Uterus (tissue), 4 donors: Measurements from ENCODE around the gene GUCD1. TPM values are rescaled to one million over a fixed set of nuclear protein-coding genes. Genes with fewer than 3 reads are reported as not detected.
"Not testable (repeated sequence)": the region's sequence is repeated elsewhere in the genome, so short reads cannot be mapped to it uniquely, and the experiment has no call there.

Source experiments
- DNase-seq, 2 donors: peaks; one replicate each; pipeline ENCODE4 v3.0.0-alpha.2; 2019 to 2020
- H3K27ac ChIP-seq, 2 donors: fragments of 200-600 bp; sonication (generic); 1 replicate in 1 of 2; 2 replicates in 1 of 2; pipeline ENCODE4 v1.5.1; 2016 to 2018
- H3K27me3 ChIP-seq, 2 donors: fragments of 200-600 bp; sonication (generic); one replicate each; pipeline ENCODE4 v1.5.1; 2018 to 2019; ENCODE audit warnings: control low read depth in 1 of 2
- H3K36me3 ChIP-seq, 2 donors: fragments of 200-600 bp; sonication (generic); one replicate each; pipeline ENCODE4 v1.5.1; 2019; ENCODE audit warnings: control low read depth in 1 of 2
- H3K4me1 ChIP-seq, 2 donors: fragments of 200-600 bp; sonication (generic); one replicate each; pipeline ENCODE4 v1.5.1; 2018 to 2019; ENCODE audit warnings: control low read depth in 1 of 2
- H3K4me3 ChIP-seq, 2 donors: fragments of 200-600 bp; sonication (generic); 1 replicate in 1 of 2; 2 replicates in 1 of 2; pipeline ENCODE4 v1.5.1; 2018 to 2019; ENCODE audit warnings: mild to moderate bottlenecking in 1 of 2
- H3K9me3 ChIP-seq, 2 donors: fragments of 200-600 bp; sonication (generic); one replicate each; pipeline ENCODE4 v1.5.1; 2019; ENCODE audit warnings: control low read depth in 1 of 2
- POLR2A ChIP-seq, 2 donors: fragments of 450-650 bp; IDR thresholded peaks; one replicate each; pipeline ENCODE4 v1.6.1; 2016; ENCODE audit warnings: antibody characterized with exemption in 2 of 2, mild to moderate bottlenecking in 1 of 2, moderate library complexity in 1 of 2
- intact Hi-C: fragments of 100-400 bp; cut with DNase I; formaldehyde crosslinking; loops from one replicate; pipeline ENCODE4 v1.15.1; 2023; ENCODE audit warnings: low total_unique reads
- total RNA-seq, 4 donors: library from RNA; depleted of rRNA in 3 of 4; stranded (reverse); fragments of >200 nt in 3 of 4; gene quantifications; one replicate each; pipeline versions ENCODE4 v1.1.0 to v1.2.4, GENCODE V29; 2014 to 2023
- TF ChIP-seq, protein P1 (sequence below), 4 experiments: fragments of 200-600 bp in 2 of 4; fragments of 450-650 bp in 2 of 4; sonication (generic) in 2 of 4; IDR thresholded peaks; one replicate each; pipeline ENCODE4 v1.5.1; 2016 to 2019; ENCODE audit warnings: antibody characterized with exemption in 4 of 4, mild to moderate bottlenecking in 2 of 4, moderate library complexity in 1 of 4
- donor health status: DM: yes; HTN: yes; CAD: no.

GUCD1 gene
- total RNA-seq, 4 donors from 2014 or later: 26.4 to 68.2 (median 44.9) TPM

GRCh38 chr22:24536089-24536488, 18.8 kb downstream of the GUCD1 start:
- intact Hi-C loops: no loop called here
- H3K36me3 ChIP-seq: no peaks in the 10 kb centered on the region
- H3K27me3 ChIP-seq: no peaks in the 10 kb centered on the region
- no peak for DNase-seq
- H3K4me1 ChIP-seq: no peaks in the 10 kb centered on the region
- no peak overlapping the region for H3K27ac ChIP-seq
- no peaks in the 10 kb centered on the region for H3K9me3 ChIP-seq
- no peak for TF ChIP-seq POLR2A (IDR thresholded peaks at IDR 0.05)
- TF ChIP-seq, protein P1, sequence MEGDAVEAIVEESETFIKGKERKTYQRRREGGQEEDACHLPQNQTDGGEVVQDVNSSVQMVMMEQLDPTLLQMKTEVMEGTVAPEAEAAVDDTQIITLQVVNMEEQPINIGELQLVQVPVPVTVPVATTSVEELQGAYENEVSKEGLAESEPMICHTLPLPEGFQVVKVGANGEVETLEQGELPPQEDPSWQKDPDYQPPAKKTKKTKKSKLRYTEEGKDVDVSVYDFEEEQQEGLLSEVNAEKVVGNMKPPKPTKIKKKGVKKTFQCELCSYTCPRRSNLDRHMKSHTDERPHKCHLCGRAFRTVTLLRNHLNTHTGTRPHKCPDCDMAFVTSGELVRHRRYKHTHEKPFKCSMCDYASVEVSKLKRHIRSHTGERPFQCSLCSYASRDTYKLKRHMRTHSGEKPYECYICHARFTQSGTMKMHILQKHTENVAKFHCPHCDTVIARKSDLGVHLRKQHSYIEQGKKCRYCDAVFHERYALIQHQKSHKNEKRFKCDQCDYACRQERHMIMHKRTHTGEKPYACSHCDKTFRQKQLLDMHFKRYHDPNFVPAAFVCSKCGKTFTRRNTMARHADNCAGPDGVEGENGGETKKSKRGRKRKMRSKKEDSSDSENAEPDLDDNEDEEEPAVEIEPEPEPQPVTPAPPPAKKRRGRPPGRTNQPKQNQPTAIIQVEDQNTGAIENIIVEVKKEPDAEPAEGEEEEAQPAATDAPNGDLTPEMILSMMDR (IDR thresholded peaks at IDR 0.05): no peak
- no peak overlapping the region for H3K4me3 ChIP-seq

DNA sequence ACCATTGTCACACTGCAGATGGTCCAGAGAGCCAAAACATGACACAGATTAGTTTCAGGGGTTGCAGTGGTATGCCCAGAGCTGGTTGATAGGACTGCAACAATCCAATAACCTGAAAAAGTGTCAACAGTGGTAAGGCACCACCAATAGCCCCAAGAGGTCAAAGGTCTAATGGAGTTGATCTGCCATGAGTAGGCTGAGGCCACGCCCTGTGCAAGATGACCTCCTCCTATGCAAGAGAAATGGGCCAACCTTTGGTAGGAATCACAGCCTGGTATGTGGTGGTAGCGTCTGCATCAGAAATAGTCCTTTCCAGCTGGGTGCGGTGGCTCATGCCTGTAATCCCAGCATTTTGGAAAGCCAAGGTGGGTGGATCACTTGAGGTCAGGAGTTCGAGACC, 19.6 kb downstream of the GUCD1 start:
- no peaks in the 10 kb centered on the region for H3K36me3 ChIP-seq
- no peak overlapping the region for H3K27ac ChIP-seq
- no peaks in the 10 kb centered on the region for H3K27me3 ChIP-seq
- TF ChIP-seq, protein P1 (IDR thresholded peaks at IDR 0.05): no peak
- no peak for TF ChIP-seq POLR2A (IDR thresholded peaks at IDR 0.05)
- no peak overlapping the region for H3K4me3 ChIP-seq
- intact Hi-C loops: no loop called here
- no peaks in the 10 kb centered on the region for H3K4me1 ChIP-seq
- no peaks in the 10 kb centered on the region for H3K9me3 ChIP-seq
- DNase-seq: no peak

- Histone ChIP-seq H3K27ac (no peak overlapping the region), H3K4me3 (no peak overlapping the region), H3K36me3 (no peaks in the 10 kb centered on the region), H3K9me3 (no peaks in the 10 kb centered on the region), H3K4me1 (no peaks in the 10 kb centered on the region), H3K27me3 (no peaks in the 10 kb centered on the region)
- no peak for DNase-seq
- TF ChIP-seq, protein P1 (IDR thresholded peaks at IDR 0.05): no peak
- TF ChIP-seq POLR2A (IDR thresholded peaks at IDR 0.05): no peak
- intact Hi-C loops: no loop called here
Measured at GRCh38 chr22:24532075-24532474, 22.9 kb downstream of the GUCD1 start.

GRCh38 chr22:24530968-24531367, 24.0 kb downstream of the GUCD1 start:
- H3K27me3 ChIP-seq, H3K9me3 ChIP-seq, DNase-seq, H3K4me1 ChIP-seq, H3K27ac ChIP-seq, H3K36me3 ChIP-seq, intact Hi-C loops, H3K4me3 ChIP-seq: not testable (repeated sequence)

DNA sequence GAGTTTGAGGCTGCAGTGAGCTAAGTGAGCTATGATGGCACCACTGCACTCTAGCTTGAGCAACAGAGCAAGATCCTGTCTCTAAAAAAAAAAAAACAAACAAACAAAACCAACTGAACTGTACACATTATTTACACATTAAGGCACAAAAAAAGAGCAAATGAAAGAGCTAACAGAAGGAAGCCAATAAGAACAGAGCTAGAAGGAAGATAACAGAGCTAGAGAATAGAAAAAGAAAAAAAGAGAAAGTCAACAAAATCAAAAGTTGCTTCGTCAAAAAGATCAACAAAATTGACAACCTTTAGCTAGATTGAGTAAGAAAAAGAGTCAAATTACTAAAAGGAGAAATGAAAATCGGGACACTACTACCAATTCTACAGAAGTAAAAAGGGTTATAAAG, 25.0 kb downstream of the GUCD1 start:
- TF ChIP-seq, protein P1 (IDR thresholded peaks at IDR 0.05): no peak
- no peak for TF ChIP-seq POLR2A (IDR thresholded peaks at IDR 0.05)
- Histone ChIP-seq H3K27me3 (no peaks in the 10 kb centered on the region), H3K9me3 (no peaks in the 10 kb centered on the region), H3K4me1 (no peaks in the 10 kb centered on the region), H3K27ac (no peak overlapping the region), H3K4me3 (no peak overlapping the region), H3K36me3 (no peaks in the 10 kb centered on the region)
- intact Hi-C loops: no loop called here
- DNase-seq: no peak

DNA sequence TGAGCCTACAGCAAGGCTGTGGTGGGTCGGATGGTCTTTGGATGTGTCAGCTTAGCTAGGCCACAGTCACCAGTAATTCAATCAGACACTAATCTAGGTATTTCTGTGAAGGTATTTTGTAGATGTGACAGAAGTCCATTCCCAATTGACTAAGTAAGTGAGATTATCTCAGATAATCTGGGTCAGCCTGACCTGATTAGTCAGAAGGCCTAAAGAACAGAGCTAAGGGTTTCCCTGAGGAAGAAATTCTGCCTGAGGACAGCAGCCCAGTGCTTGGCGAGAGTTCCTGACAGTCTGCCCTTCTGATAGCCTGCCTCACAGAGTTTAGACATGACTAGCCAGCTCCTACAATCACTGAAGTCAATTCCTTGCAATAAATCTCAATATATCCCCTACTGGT, 28.7 kb downstream of the GUCD1 start:
- Histone ChIP-seq H3K9me3 (no peaks in the 10 kb centered on the region), H3K4me3 (no peak overlapping the region), H3K27ac (no peak overlapping the region), H3K4me1 (no peaks in the 10 kb centered on the region), H3K27me3 (no peaks in the 10 kb centered on the region), H3K36me3 (no peaks in the 10 kb centered on the region)
- no peak for DNase-seq
- TF ChIP-seq, protein P1 (IDR thresholded peaks at IDR 0.05): no peak
- intact Hi-C loops: no loop called here
